Spleen (tissue), 7 donors: Measurements from ENCODE around the gene DENND6B.

Source experiments
- POLR2AphosphoS5 ChIP-seq, 3 donors: sonication (generic); formaldehyde crosslinking; IDR thresholded peaks; one replicate each; pipeline ENCODE4 v1.5.1; 2017; ENCODE audit warnings: antibody characterized with exemption in 3 of 3
- TF ChIP-seq, protein P1 (sequence below), 11 experiments: fragments of 200-600 bp in 7 of 11; fragments of 450-650 bp in 4 of 11; sonication (generic) in 4 of 11; IDR thresholded peaks in 8 of 11; conservative IDR thresholded peaks in 3 of 11; 1 replicate in 7 of 11; 2 replicates in 4 of 11; pipeline versions ENCODE4 v1.4.0 to v1.8.0; 2016 to 2021; ENCODE audit warnings: antibody characterized with exemption in 11 of 11, inconsistent platforms in 4 of 11, mild to moderate bottlenecking in 1 of 11
- donor health status: DM: no; HTN: no; CAD: no; lungs with moderate emphysema.
- donor health status: DM: no; HTN: no; CAD: no.
- donor health status: DM: no; HTN: no; CAD: no.

- TF ChIP-seq, protein P1, sequence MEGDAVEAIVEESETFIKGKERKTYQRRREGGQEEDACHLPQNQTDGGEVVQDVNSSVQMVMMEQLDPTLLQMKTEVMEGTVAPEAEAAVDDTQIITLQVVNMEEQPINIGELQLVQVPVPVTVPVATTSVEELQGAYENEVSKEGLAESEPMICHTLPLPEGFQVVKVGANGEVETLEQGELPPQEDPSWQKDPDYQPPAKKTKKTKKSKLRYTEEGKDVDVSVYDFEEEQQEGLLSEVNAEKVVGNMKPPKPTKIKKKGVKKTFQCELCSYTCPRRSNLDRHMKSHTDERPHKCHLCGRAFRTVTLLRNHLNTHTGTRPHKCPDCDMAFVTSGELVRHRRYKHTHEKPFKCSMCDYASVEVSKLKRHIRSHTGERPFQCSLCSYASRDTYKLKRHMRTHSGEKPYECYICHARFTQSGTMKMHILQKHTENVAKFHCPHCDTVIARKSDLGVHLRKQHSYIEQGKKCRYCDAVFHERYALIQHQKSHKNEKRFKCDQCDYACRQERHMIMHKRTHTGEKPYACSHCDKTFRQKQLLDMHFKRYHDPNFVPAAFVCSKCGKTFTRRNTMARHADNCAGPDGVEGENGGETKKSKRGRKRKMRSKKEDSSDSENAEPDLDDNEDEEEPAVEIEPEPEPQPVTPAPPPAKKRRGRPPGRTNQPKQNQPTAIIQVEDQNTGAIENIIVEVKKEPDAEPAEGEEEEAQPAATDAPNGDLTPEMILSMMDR (IDR thresholded peaks at IDR 0.05 in 8 of 11, conservative IDR thresholded peaks at IDR 0.05 in 3 of 11): no peak
- TF ChIP-seq POLR2AphosphoS5 (IDR thresholded peaks at IDR 0.05): no peak
Observed at GRCh38 chr22:50363166-50363802, 36.5 kb upstream of the DENND6B start.
